Hematopoietic multipotent progenitor cell treated with erythropoietin and hydrocortisone succinate and interleukin-3 and kit ligand, for 17 days (in vitro differentiated cells): ENCODE results near the gene EDEM1.
"Not testable (repeated sequence)": the region's sequence is repeated elsewhere in the genome, so short reads cannot be mapped to it uniquely, and the experiment has no call there.

Experiments used
- DNase-seq: peaks from one replicate; pipeline ENCODE4 v3.0.0-alpha.2; 2015; ENCODE audit warnings: low spot score

Gene EDEM1

DNA sequence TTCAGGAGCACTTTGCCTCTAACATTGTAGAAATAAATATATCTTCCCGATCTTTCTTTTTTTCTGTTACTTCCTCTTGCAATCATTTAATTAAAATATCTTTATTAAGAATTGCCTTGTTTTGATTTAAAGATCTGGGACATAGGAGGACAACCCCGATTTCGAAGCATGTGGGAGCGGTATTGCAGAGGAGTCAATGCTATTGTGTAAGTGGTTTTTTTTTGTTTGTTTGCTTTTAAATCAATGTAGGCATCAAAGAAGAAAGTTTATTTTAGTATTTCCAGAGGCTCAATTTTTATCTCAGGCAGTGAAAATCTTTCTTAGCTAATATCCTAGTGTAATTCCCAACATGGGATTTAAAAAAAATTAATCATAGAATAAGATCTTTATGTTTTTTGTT, 15.5 kb upstream of the EDEM1 start:
- no peak for DNase-seq

DNA sequence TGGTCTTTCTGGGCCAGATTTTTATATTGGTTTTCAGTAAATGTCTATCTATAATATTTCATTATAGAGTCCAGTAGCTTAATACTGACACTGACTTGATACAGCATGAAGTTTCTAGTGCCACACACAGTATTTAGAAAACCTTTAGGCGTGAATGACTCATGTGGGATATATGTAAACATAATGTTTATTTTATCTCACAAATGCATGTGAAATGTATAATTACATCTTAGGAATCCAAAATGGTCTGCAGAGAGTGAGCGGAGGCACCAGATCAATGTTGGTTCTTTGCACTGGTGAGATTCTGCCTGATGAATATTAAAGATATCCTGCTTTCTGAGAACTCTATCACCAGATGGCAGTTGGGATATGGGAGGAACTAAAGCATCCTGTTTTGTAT, 8.5 kb upstream of the EDEM1 start:
- not testable (repeated sequence) for DNase-seq

DNA sequence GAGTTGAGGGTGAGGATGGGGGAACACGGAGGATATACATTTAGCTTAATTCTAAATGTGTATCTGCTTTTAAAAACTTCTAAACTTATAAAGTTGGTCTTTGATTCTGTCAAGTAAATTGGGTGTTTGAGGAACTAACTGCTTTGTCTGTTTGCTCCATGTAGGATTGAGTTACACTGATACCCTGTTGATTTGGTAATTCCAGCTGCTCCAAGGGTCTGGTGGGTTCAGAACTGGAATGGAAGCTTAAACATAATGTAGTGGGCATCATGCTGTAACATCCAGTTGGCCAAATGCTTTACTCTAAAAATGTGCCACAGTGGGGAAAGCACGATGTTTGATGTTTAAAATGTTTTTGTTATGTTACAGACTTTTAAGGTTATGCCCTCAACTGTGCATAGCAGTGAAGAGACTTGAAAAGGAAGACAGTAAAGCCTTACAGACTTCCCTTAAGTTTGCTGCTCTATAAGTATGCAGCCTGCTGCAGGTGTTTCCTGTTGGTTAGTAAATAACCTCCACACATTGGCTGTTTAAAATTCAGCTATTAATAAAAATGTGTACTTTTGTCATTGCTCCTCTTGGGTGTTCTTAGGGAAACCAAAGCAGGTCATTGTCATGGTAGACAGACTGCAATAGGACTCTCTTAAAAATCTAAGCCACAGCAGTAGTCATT, 5.9 kb upstream of the EDEM1 start:
- DNase-seq = no peak

- not testable (repeated sequence) for DNase-seq
Observed at GRCh38 chr3:5183714-5184113, 3.8 kb upstream of the EDEM1 start.

GRCh38 chr3:5184499-5184898, 3.0 kb upstream of the EDEM1 start:
- no peak for DNase-seq

DNA sequence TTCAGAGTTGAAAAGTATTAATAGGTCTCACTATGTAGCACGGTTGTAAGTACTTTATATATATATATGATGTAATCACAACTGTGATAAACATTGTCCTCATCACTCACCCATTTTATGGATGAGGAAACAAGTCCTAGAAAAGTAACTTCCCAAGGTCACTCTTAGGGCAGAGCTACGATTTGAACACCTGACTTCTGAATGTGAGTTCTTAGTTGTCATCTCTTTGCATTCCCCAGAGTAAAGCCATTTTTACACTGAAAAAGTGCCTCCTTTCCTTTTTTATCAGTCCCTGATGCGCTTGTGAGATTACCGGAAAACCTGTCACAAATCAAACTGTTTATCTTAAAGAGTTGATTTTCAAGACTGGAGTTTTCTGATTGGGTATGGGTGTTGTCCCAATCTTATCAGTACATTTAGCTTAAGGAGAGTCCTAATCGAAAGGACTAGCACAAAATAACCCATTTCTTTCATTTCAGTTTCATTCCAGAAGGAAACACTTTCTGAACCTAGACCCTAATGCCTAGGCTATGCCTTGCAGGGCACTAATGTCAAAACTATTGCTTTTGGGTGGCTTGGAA, 2.3 kb upstream of the EDEM1 start:
- DNase-seq = no peak

- no peak for DNase-seq
Observed at GRCh38 chr3:5186089-5186857, 1.2 kb upstream of the EDEM1 start.

GRCh38 chr3:5186858-5187155, 700 bp upstream of the EDEM1 start:
- DNase-seq = no peak

DNA sequence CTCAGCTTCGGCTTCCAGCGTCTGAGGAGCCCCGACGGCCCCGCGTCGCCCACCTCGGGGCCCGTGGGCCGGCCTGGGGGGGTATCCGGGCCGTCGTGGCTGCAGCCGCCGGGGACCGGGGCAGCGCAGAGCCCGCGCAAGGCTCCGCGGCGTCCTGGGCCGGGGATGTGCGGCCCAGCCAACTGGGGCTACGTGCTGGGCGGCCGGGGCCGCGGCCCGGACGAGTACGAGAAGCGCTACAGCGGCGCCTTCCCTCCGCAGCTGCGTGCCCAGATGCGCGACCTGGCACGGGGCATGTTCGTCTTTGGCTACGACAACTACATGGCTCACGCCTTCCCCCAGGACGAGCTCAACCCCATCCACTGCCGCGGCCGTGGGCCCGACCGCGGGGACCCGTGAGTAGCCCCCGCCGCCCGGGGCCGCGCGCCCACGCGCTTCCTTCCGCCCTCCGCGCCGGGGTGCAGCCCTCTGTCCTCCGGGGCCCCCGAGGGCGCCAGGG, 462 bp downstream of the EDEM1 start:
- no peak for DNase-seq

- no peak for DNase-seq
Observed at GRCh38 chr3:5188419-5189221, 1.1 kb downstream of the EDEM1 start.

GRCh38 chr3:5190147-5190791, 2.8 kb downstream of the EDEM1 start:
- no peak for DNase-seq

DNA sequence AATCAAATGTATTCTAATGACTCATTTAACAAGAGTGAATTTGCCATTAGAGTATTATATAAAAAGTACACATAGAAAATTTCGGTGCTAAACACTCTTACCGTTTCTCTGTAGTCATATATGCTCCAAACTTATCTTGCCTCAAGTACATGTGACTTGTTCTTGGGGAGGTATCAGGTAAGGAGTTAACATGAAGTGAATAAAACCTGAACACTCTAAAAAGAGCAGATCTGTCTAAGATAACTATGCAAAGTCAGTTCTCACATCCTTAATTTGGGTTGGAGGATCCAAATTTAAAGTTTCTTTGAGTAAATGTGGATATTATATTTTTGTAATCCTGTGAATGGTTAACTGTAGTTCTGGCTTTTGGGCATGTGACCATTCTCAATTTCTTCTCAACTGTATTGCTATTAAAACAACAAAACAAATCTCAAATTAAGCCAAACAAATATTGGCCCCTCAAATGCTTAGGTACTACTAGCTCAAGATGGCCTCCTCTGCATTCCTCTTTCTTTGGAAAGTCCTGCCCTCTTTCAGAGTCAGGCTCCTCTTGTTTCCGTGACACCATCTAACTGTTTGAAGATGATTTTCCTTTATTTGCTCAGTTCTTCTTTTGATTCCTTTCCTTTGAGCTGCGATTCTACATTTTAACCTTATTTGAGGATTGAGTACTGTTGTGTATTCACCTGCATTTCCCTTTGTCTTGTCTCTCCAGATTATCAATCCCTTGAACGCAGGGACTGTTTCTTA, 4.2 kb downstream of the EDEM1 start:
- DNase-seq = no peak

DNA sequence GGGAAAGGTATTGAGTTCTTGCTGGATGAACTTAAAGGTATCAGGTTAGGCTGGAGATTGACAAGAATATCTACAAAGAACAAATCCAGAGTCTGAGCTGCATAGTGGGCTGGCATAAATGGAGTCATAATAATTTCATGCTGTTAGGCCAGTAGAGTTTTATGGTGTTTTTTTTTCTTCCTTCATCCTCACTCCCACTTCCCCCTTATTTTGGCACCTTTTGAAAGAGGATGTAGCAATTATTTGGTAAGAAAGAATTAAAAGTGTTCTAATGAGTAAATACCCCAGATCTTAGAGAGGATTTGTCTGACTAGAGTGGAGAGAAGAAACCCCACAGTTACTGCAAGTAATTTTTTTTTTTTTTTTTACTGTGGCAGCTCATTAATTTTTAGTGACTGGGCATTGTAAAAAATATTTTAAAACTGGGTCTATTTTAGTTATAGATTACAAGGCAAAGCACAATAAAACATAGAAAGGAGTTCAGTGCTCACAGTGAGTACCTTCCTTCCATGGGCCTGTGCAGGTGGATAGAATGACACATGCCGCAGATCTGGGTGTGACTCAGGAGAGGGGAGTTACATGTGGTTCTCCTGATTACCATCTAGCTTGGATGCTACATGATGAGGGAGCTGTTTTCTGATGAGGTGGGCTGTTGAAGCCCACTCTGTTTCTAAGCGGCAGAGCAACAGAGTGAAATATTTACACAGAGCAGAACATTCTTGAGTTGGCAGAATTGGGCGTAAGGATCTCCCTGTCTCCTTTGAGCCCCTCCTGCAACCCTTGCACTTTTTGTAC, 5.3 kb downstream of the EDEM1 start:
- DNase-seq = no peak

- no peak for DNase-seq
Observed at GRCh38 chr3:5194341-5194740, 6.8 kb downstream of the EDEM1 start.

GRCh38 chr3:5194801-5195509, 7.4 kb downstream of the EDEM1 start:
- DNase-seq = peak; percentile 34

- DNase-seq = no peak
Observed at GRCh38 chr3:5195605-5196004, 8.1 kb downstream of the EDEM1 start.

GRCh38 chr3:5197022-5197421, 9.5 kb downstream of the EDEM1 start:
- no peak for DNase-seq

- peak; percentile 57 for DNase-seq
Observed at GRCh38 chr3:5197470-5198312, 10.2 kb downstream of the EDEM1 start.

GRCh38 chr3:5198313-5198677, 10.8 kb downstream of the EDEM1 start:
- no peak for DNase-seq
